Stimulated activated CD4-positive, alpha-beta T cell treated with anti-CD3 and anti-CD28 coated beads, Interleukin-4, amount 100 ng/mL, for 4 hours (primary cell): Measurements from ENCODE around the gene FSTL4.
A peak's percentile ranks its signal among the peaks of the same experiment; 100 is the strongest.

ENCODE experiments used
- DNase-seq, 2 experiments: peaks; one replicate each; pipeline ENCODE4 v3.0.0-alpha.2; 2020

FSTL4 gene

GRCh38 chr5:133610489-133611356, 1.6 kb downstream of the FSTL4 start:
- DNase-seq = peak in 1 of 2 experiments; percentile 37

- no peak for DNase-seq
Measured at GRCh38 chr5:133607451-133607850, 4.9 kb downstream of the FSTL4 start.

GRCh38 chr5:133606835-133607234, 5.5 kb downstream of the FSTL4 start:
- no peak for DNase-seq

GRCh38 chr5:133605323-133605722, 7.0 kb downstream of the FSTL4 start:
- DNase-seq = no peak

GRCh38 chr5:133603711-133604110, 8.6 kb downstream of the FSTL4 start:
- DNase-seq = no peak

GRCh38 chr5:133602835-133603380, 9.4 kb downstream of the FSTL4 start:
- no peak for DNase-seq

GRCh38 chr5:133599600-133599999, 12.7 kb downstream of the FSTL4 start:
- DNase-seq = no peak

GRCh38 chr5:133599044-133599443, 13.3 kb downstream of the FSTL4 start:
- DNase-seq = no peak

- no peak for DNase-seq
Measured at GRCh38 chr5:133596049-133596448, 16.3 kb downstream of the FSTL4 start.

GRCh38 chr5:133595465-133595864, 16.9 kb downstream of the FSTL4 start:
- DNase-seq = no peak

- DNase-seq = no peak
Measured at GRCh38 chr5:133589286-133589685, 23.1 kb downstream of the FSTL4 start.

GRCh38 chr5:133582971-133583370, 29.4 kb downstream of the FSTL4 start:
- no peak for DNase-seq

- DNase-seq = no peak
Measured at GRCh38 chr5:133581918-133582317, 30.4 kb downstream of the FSTL4 start.

- DNase-seq = no peak
Measured at GRCh38 chr5:133581348-133581747, 31.0 kb downstream of the FSTL4 start.

- no peak for DNase-seq
Measured at GRCh38 chr5:133580618-133581017, 31.7 kb downstream of the FSTL4 start.

- no peak for DNase-seq
Measured at GRCh38 chr5:133579766-133580165, 32.6 kb downstream of the FSTL4 start.

GRCh38 chr5:133569347-133569746, 43.0 kb downstream of the FSTL4 start:
- no peak for DNase-seq

GRCh38 chr5:133565993-133566392, 46.3 kb downstream of the FSTL4 start:
- no peak for DNase-seq

- no peak for DNase-seq
Measured at GRCh38 chr5:133564921-133565565, 47.3 kb downstream of the FSTL4 start.

GRCh38 chr5:133562554-133562953, 49.8 kb downstream of the FSTL4 start:
- no peak for DNase-seq

- no peak for DNase-seq
Measured at GRCh38 chr5:133559960-133560359, 52.4 kb downstream of the FSTL4 start.

- DNase-seq = no peak
Measured at GRCh38 chr5:133556551-133556950, 55.8 kb downstream of the FSTL4 start.

GRCh38 chr5:133554279-133554678, 58.1 kb downstream of the FSTL4 start:
- no peak for DNase-seq

GRCh38 chr5:133552925-133553525, 59.3 kb downstream of the FSTL4 start:
- peak; percentile 29 to 54 for DNase-seq
